HCT116 (cell line): ENCODE measurements around the gene PRRT1. TPM values are rescaled to one million over a fixed set of nuclear protein-coding genes. Genes with fewer than 3 reads are reported as not detected.
A peak's percentile ranks its signal among the peaks of the same experiment; 100 is the strongest.
"Not testable (repeated sequence)": the region's sequence is repeated elsewhere in the genome, so short reads cannot be mapped to it uniquely, and the experiment has no call there.

Source experiments
- ATAC-seq: fragments of 200-7000 bp; cut with Tn5 transposase; 2 replicates; pipeline ENCODE4 v1.9.1; 2020; ENCODE audit warnings: mild to moderate bottlenecking, moderate library complexity
- BruUV-seq: library from RNA; stranded (reverse); fragments of 400-500 nt; replicated peaks from 2 replicates; lab custom pipeline; 2021; lab: Mats Ljungman, UMichigan
- CTCF ChIA-PET: fragments of 300-600 bp; sonication (Branson Sonifier 250); formaldehyde crosslinking; loops from one replicate; lab custom pipeline; 2021; ENCODE audit warnings: antibody characterized with exemption; lab: Charles Lee
- POLR2A ChIA-PET: fragments of 300-600, 350-600 bp; sonication (Branson Sonifier 250); formaldehyde crosslinking; loops from one replicate; lab custom pipeline; 2021; ENCODE audit warnings: antibody characterized with exemption; lab: Charles Lee
- RAD21 ChIA-PET, 2 experiments: fragments of 300-600 bp; sonication (Branson Sonifier 250); formaldehyde crosslinking; loops; one replicate each; lab custom pipeline; 2023; ENCODE audit warnings: low total read pairs in 2 of 2; ENCODE audit not compliant: uncharacterized antibody in 2 of 2, unreplicated experiment in 2 of 2, low non-redundant PET in 1 of 2; lab: Charles Lee
- DNase-seq: peaks from one replicate; pipeline ENCODE4 v3.0.0-alpha.2; 2010; ENCODE audit warnings: low read depth, low spot score
- H2AFZ ChIP-seq: fragments of 200-600 bp; shearing (Covaris generic), sonication (generic); 2 replicates; pipeline ENCODE4 v1.6.1; 2017; ENCODE audit warnings: low read depth, mixed run types, mixed read lengths, antibody characterized with exemption, low read length; ENCODE audit not compliant: poor library complexity, severe bottlenecking
- H3K27ac ChIP-seq: 2 replicates; pipeline ENCODE4 v1.5.1; 2012; ENCODE audit warnings: low read depth, low read length
- H3K27me3 ChIP-seq: fragments of 200-600 bp; sonication (generic); 2 replicates; pipeline ENCODE4 v1.6.1; 2016; ENCODE audit warnings: mixed run types, low read length, mixed read lengths; ENCODE audit not compliant: insufficient read depth
- H3K36me3 ChIP-seq, 2 experiments: fragments of 200-500 bp in 1 of 2; fragments of 200-600 bp in 1 of 2; sonication (Bioruptor generic) in 1 of 2; sonication (generic) in 1 of 2; 2 replicates each; pipeline versions ENCODE4 v1.5.1 to v1.6.1; 2014 to 2016; ENCODE audit warnings: low read length in 2 of 2, inconsistent platforms in 1 of 2, mixed read lengths in 1 of 2, mixed run types in 1 of 2; ENCODE audit not compliant: insufficient read depth in 2 of 2, control insufficient read depth in 1 of 2
- H3K4me1 ChIP-seq, 2 experiments: fragments of 200-600 bp in 1 of 2; sonication (generic) in 1 of 2; 2 replicates each; pipeline versions ENCODE4 v1.5.1 to v1.6.1; 2012 to 2017; ENCODE audit warnings: low read length in 2 of 2, inconsistent platforms in 1 of 2, mild to moderate bottlenecking in 1 of 2, mixed read lengths in 1 of 2, mixed run types in 1 of 2, moderate library complexity in 1 of 2; ENCODE audit not compliant: insufficient read depth in 2 of 2, control insufficient read depth in 1 of 2
- H3K4me2 ChIP-seq: fragments of 200-600 bp; sonication (generic); 2 replicates; pipeline ENCODE4 v1.6.1; 2017; ENCODE audit warnings: mixed run types, low read length, mixed read lengths
- H3K4me3 ChIP-seq, 2 experiments: fragments of 200-600 bp in 1 of 2; sonication (generic) in 1 of 2; replicated peaks in 1 of 2; 2 replicates each; pipeline ENCODE4 v1.5.1; 2011 to 2016; ENCODE audit warnings: low read length in 2 of 2, control low read depth in 1 of 2, low read depth in 1 of 2, mild to moderate bottlenecking in 1 of 2, mixed read lengths in 1 of 2, mixed run types in 1 of 2
- H3K79me2 ChIP-seq: fragments of 200-600 bp; sonication (generic); 2 replicates; pipeline ENCODE4 v1.6.1; 2017; ENCODE audit warnings: mild to moderate bottlenecking, mixed run types, low read length, moderate library complexity, mixed read lengths; ENCODE audit not compliant: insufficient read depth
- H3K9ac ChIP-seq: fragments of 200-600 bp; sonication (generic); 2 replicates; pipeline ENCODE4 v1.6.1; 2016; ENCODE audit warnings: low read length, mixed read lengths
- H3K9me2 ChIP-seq: fragments of 200-600 bp; sonication (generic), shearing (Covaris generic); 2 replicates; pipeline ENCODE4 v1.6.1; 2017; ENCODE audit warnings: mixed run types, mild to moderate bottlenecking, moderate library complexity; ENCODE audit not compliant: insufficient read depth
- H3K9me3 ChIP-seq, 2 experiments: fragments of 200-500 bp in 1 of 2; fragments of 200-600 bp in 1 of 2; sonication (Bioruptor generic) in 1 of 2; sonication (generic) in 1 of 2; 2 replicates each; pipeline ENCODE4 v1.6.1; 2014 to 2017; ENCODE audit warnings: low read length in 2 of 2, mixed read lengths in 2 of 2, inconsistent platforms in 1 of 2, low read depth in 1 of 2, mild to moderate bottlenecking in 1 of 2, mixed run types in 1 of 2, moderate library complexity in 1 of 2; ENCODE audit not compliant: control insufficient read depth in 1 of 2, insufficient read depth in 1 of 2
- H4K20me1 ChIP-seq: fragments of 200-600 bp; sonication (generic), shearing (Covaris generic); 2 replicates; pipeline ENCODE4 v1.6.1; 2017; ENCODE audit warnings: mixed run types, mild to moderate bottlenecking, moderate library complexity; ENCODE audit not compliant: insufficient read depth
- EGR1 ChIP-seq: IDR thresholded peaks from 2 replicates; pipeline ENCODE4 v1.6.1; 2012; ENCODE audit warnings: low read depth
- ELF1 ChIP-seq: IDR thresholded peaks from 2 replicates; pipeline ENCODE4 v1.6.1; 2012; ENCODE audit warnings: low read depth, borderline replicate concordance
- FOSL1 ChIP-seq: IDR thresholded peaks from 2 replicates; pipeline ENCODE4 v1.6.1; 2012; ENCODE audit warnings: low read depth
- JUND ChIP-seq: IDR thresholded peaks from 2 replicates; pipeline ENCODE4 v1.6.1; 2012
- POLR2A ChIP-seq: IDR thresholded peaks from 2 replicates; pipeline ENCODE4 v1.7.0; 2011; ENCODE audit warnings: borderline replicate concordance; ENCODE audit not compliant: insufficient read depth, insufficient read length; ENCODE audit errors: extremely low read depth
- SP1 ChIP-seq: IDR thresholded peaks from 2 replicates; pipeline ENCODE4 v1.6.1; 2012; ENCODE audit warnings: low read depth
- intact Hi-C: fragments of 100-400 bp; cut with micrococcal nuclease; formaldehyde crosslinking; loops from 2 replicates; pipeline ENCODE4 v1.10.0; 2022
- total RNA-seq: library from RNA; stranded (reverse); gene quantifications from one replicate; pipeline ENCODE4 v1.2.1, GENCODE V29; 2021; ENCODE audit not compliant: unreplicated experiment
- TF ChIP-seq, protein P1 (sequence below): IDR thresholded peaks from 2 replicates; pipeline ENCODE4 v1.6.1; 2011; ENCODE audit warnings: mild to moderate bottlenecking, low read length, moderate library complexity; ENCODE audit not compliant: insufficient replicate concordance; ENCODE audit errors: extremely low read depth
- TF ChIP-seq, protein P2 (sequence below): IDR thresholded peaks from 2 replicates; pipeline ENCODE4 v1.6.1; 2012

PRRT1 gene
- total RNA-seq, 1 experiment from 2014 or later: 6.1 TPM

DNA sequence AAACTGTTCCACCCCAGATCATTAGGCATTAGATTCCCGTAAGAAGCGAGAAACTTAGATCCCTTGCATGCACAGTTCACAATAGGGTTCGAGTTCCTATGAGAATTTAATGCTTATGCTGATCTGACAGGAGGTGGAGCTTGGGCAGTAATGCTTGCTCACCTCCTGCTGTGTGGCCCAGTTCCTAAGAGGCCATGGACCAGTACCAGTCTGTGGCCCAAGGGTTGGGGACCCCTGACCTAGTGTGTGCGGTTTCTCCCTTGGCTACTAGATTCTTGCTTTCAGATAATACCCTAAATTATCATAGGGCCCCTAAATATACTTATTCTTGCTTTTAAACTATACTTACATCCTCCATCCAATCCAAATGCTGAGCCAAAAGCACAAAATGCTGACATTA, 42.6 kb upstream of the PRRT1 start:
- Histone ChIP-seq H3K79me2 (peaks cover 3% of the 10 kb centered on the region; the same call in 1 of the 2 replicates), H4K20me1 (no peaks in the 10 kb centered on the region), H3K9ac (peak overlapping the region; percentile 76), H3K27me3 (no peaks in the 10 kb centered on the region), H3K36me3 (no peaks in the 10 kb centered on the region), H3K4me3 (peak overlapping the region in 1 of 2 experiments; percentile 65; a peak in 1 of 4 replicates), H3K9me2 (no peaks in the 10 kb centered on the region), H3K4me1 (peaks cover 27 to 62% of the 10 kb centered on the region in 2 experiments), H3K4me2 (peak overlapping the region; percentile 91), H3K27ac (peak overlapping the region; percentile 71), H2AFZ (no peak overlapping the region), H3K9me3 (no peaks in the 10 kb centered on the region)
- no TSS peak for BruUV-seq
- intact Hi-C loops: no loop called here
- no peak for TF ChIP-seq SP1
- TF ChIP-seq, protein P1, sequence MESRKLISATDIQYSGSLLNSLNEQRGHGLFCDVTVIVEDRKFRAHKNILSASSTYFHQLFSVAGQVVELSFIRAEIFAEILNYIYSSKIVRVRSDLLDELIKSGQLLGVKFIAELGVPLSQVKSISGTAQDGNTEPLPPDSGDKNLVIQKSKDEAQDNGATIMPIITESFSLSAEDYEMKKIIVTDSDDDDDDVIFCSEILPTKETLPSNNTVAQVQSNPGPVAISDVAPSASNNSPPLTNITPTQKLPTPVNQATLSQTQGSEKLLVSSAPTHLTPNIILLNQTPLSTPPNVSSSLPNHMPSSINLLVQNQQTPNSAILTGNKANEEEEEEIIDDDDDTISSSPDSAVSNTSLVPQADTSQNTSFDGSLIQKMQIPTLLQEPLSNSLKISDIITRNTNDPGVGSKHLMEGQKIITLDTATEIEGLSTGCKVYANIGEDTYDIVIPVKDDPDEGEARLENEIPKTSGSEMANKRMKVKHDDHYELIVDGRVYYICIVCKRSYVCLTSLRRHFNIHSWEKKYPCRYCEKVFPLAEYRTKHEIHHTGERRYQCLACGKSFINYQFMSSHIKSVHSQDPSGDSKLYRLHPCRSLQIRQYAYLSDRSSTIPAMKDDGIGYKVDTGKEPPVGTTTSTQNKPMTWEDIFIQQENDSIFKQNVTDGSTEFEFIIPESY: no peak
- no peak for TF ChIP-seq POLR2A
- TF ChIP-seq EGR1: no peak
- TF ChIP-seq, protein P2, sequence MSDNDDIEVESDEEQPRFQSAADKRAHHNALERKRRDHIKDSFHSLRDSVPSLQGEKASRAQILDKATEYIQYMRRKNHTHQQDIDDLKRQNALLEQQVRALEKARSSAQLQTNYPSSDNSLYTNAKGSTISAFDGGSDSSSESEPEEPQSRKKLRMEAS: no peak
- no peak for TF ChIP-seq JUND
- TF ChIP-seq ELF1: no peak
- TF ChIP-seq FOSL1: no peak
- ChIA-PET RAD21 (no interaction called here), CTCF (no interaction called here), POLR2A (interaction anchor here (1.8 kb wide), 1 partner anchor 9 kb away, joined by 11 read pairs; no protein-coding TSS in a partner anchor)
- DNase-seq (no peak), ATAC-seq (no peak)

DNA sequence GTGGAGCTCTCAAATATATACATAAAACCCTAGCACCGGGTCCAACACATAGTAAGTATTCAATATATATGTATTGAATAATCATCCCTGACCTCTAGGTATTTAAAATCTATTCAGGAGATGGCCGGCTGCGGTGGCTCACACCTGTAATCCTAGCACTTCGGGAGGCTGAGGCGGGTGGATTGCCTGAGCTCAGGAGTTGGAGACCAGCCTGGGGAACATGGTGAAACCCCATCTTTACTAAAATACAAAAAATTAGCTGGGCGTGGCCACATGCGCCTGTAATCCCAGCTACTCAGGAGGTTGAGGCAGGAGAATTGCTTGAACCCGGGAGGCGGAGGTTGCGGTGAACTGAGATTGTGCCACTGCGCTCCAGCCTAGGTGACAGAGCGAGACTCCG, 41.4 kb upstream of the PRRT1 start:
- H3K36me3 ChIP-seq, H3K9ac ChIP-seq, CTCF ChIA-PET, H4K20me1 ChIP-seq, DNase-seq, H3K9me3 ChIP-seq, intact Hi-C loops, H3K27ac ChIP-seq, RAD21 ChIA-PET, H2AFZ ChIP-seq, H3K9me2 ChIP-seq, BruUV-seq, H3K27me3 ChIP-seq, H3K4me3 ChIP-seq, ATAC-seq: not testable (repeated sequence)
- Histone ChIP-seq H3K4me1 (peaks cover 33 to 73% of the 10 kb centered on the region in 2 experiments), H3K4me2 (peak overlapping the region; percentile 52), H3K79me2 (peaks cover 13% of the 10 kb centered on the region)
- POLR2A ChIA-PET: interaction anchor here (1.0 kb wide), 1 partner anchor 16 kb away, joined by 5 read pairs; no protein-coding TSS in a partner anchor
